ENCODE data around the gene MAP2K7. TPM values are rescaled to one million over a fixed set of nuclear protein-coding genes. Genes with fewer than 3 reads are reported as not detected.
"Not testable (repeated sequence)": the region's sequence is repeated elsewhere in the genome, so short reads cannot be mapped to it uniquely, and the experiment has no call there.

MAP2K7 gene
- total RNA-seq, 1 experiment from 2014 or later: 37.4 TPM

GRCh38 chr19:7953576-7953975 is 49.9 kb downstream of the MAP2K7 start:
- no peaks in the 10 kb centered on the region for H3K9me3 ChIP-seq
- Mint-ChIP-seq H3K36me3 (ENCODE audit: insufficient read depth, unreplicated experiment) (peaks cover 34% of the 10 kb centered on the region), H3K4me1 (ENCODE audit: low read depth, unreplicated experiment) (peaks cover 11% of the 10 kb centered on the region), H3K4me3 (ENCODE audit: unreplicated experiment) (peak overlapping the region; percentile 8), H3K27ac (ENCODE audit: unreplicated experiment) (peak overlapping the region; percentile 60), H3K9me3 (ENCODE audit: unreplicated experiment) (no peaks in the 10 kb centered on the region), H3K27me3 (ENCODE audit: insufficient read depth, unreplicated experiment) (no peaks in the 10 kb centered on the region)
- H3K36me3 ChIP-seq (ENCODE audit: control insufficient read depth, insufficient read depth, low read length): no peaks in the 10 kb centered on the region; the same call in 1 of the 2 replicates
- H3K4me1 ChIP-seq: no peaks in the 10 kb centered on the region; the same call in 1 of the 2 replicates
- no peaks in the 10 kb centered on the region for H3K27me3 ChIP-seq (replicated peaks; ENCODE audit: control insufficient read depth, insufficient read depth, low read length)
- intact Hi-C loops (cut with micrococcal nuclease; ENCODE audit: unreplicated experiment): no loop called here
- DNase-seq: no peak
- no TSS peak for BruUV-seq (replicated peaks)
- ChIA-PET CTCF (no interaction called here), POLR2A (no interaction called here)
- no peak for TF ChIP-seq CTCF (IDR thresholded peaks at IDR 0.05; ENCODE audit: insufficient read depth in 1 of 2, low read depth in 1 of 2, low read length in 1 of 2, severe bottlenecking in 1 of 2, unreplicated experiment in 1 of 2)
- H3K4me3 ChIP-seq (ENCODE audit: low read depth, low read length): no peak overlapping the region

- Histone ChIP-seq H3K9me3 (no peaks in the 10 kb centered on the region), H3K27me3 (replicated peaks; ENCODE audit: control insufficient read depth, insufficient read depth, low read length) (no peaks in the 10 kb centered on the region), H3K4me1 (no peaks in the 10 kb centered on the region; the same call in 1 of the 2 replicates), H3K36me3 (ENCODE audit: control insufficient read depth, insufficient read depth, low read length) (no peaks in the 10 kb centered on the region; the same call in none of the 2 replicates), H3K4me3 (ENCODE audit: low read depth, low read length) (no peak overlapping the region)
- BruUV-seq (replicated peaks): no TSS peak
- Mint-ChIP-seq H3K9me3 (ENCODE audit: unreplicated experiment) (no peaks in the 10 kb centered on the region), H3K36me3 (ENCODE audit: insufficient read depth, unreplicated experiment) (peaks cover 47% of the 10 kb centered on the region), H3K4me1 (ENCODE audit: low read depth, unreplicated experiment) (peaks cover 11% of the 10 kb centered on the region), H3K4me3 (ENCODE audit: unreplicated experiment) (no peak overlapping the region), H3K27me3 (ENCODE audit: insufficient read depth, unreplicated experiment) (no peaks in the 10 kb centered on the region), H3K27ac (ENCODE audit: unreplicated experiment) (no peak overlapping the region)
- no peak for DNase-seq
- CTCF ChIA-PET: interaction anchor here (0.6 kb wide), 1 partner anchor 296 kb away, joined by 9 read pairs; no protein-coding TSS in a partner anchor
- no peak for TF ChIP-seq CTCF (IDR thresholded peaks at IDR 0.05; ENCODE audit: insufficient read depth in 1 of 2, low read depth in 1 of 2, low read length in 1 of 2, severe bottlenecking in 1 of 2, unreplicated experiment in 1 of 2)
- intact Hi-C loops (cut with micrococcal nuclease; ENCODE audit: unreplicated experiment): no loop called here
- POLR2A ChIA-PET: no interaction called here
Observed at GRCh38 chr19:7955696-7956095, 52.0 kb downstream of the MAP2K7 start.

- Histone ChIP-seq H3K9me3 (no peaks in the 10 kb centered on the region), H3K27me3 (replicated peaks; ENCODE audit: control insufficient read depth, insufficient read depth, low read length) (no peaks in the 10 kb centered on the region), H3K36me3 (ENCODE audit: control insufficient read depth, insufficient read depth, low read length) (no peaks in the 10 kb centered on the region; the same call in none of the 2 replicates), H3K4me3 (ENCODE audit: low read depth, low read length) (no peak overlapping the region), H3K4me1 (0 out of 2 replicates have a peak, but pooled peaks cover 7% of the 10 kb centered on the region)
- H3K27ac Mint-ChIP-seq (ENCODE audit: unreplicated experiment): no peak overlapping the region
- CTCF ChIA-PET: no interaction called here
- peaks cover 8% of the 10 kb centered on the region for H3K4me1 Mint-ChIP-seq (ENCODE audit: low read depth, unreplicated experiment)
- H3K9me3 Mint-ChIP-seq (ENCODE audit: unreplicated experiment): no peaks in the 10 kb centered on the region
- no peaks in the 10 kb centered on the region for H3K27me3 Mint-ChIP-seq (ENCODE audit: insufficient read depth, unreplicated experiment)
- DNase-seq: no peak
- peaks cover 71% of the 10 kb centered on the region for H3K36me3 Mint-ChIP-seq (ENCODE audit: insufficient read depth, unreplicated experiment)
- TF ChIP-seq CTCF (IDR thresholded peaks at IDR 0.05; ENCODE audit: insufficient read depth in 1 of 2, low read depth in 1 of 2, low read length in 1 of 2, severe bottlenecking in 1 of 2, unreplicated experiment in 1 of 2): no peak
- POLR2A ChIA-PET: no interaction called here
- no TSS peak for BruUV-seq (replicated peaks)
- no peak overlapping the region for H3K4me3 Mint-ChIP-seq (ENCODE audit: unreplicated experiment)
- intact Hi-C loops (cut with micrococcal nuclease; ENCODE audit: unreplicated experiment): no loop called here
Observed at GRCh38 chr19:7959211-7959610, 55.5 kb downstream of the MAP2K7 start.

GRCh38 chr19:7961082-7961481 is 57.4 kb downstream of the MAP2K7 start:
- H3K9me3 ChIP-seq; DNase-seq; H3K36me3 ChIP-seq (ENCODE audit: control insufficient read depth, insufficient read depth, low read length); H3K4me1 Mint-ChIP-seq (ENCODE audit: low read depth, unreplicated experiment); H3K27me3 ChIP-seq (replicated peaks; ENCODE audit: control insufficient read depth, insufficient read depth, low read length); intact Hi-C loops (cut with micrococcal nuclease; ENCODE audit: unreplicated experiment); H3K4me3 Mint-ChIP-seq (ENCODE audit: unreplicated experiment); H3K4me3 ChIP-seq (ENCODE audit: low read depth, low read length); H3K4me1 ChIP-seq; BruUV-seq (replicated peaks); H3K9me3 Mint-ChIP-seq (ENCODE audit: unreplicated experiment); POLR2A ChIA-PET; H3K27me3 Mint-ChIP-seq (ENCODE audit: insufficient read depth, unreplicated experiment); H3K27ac Mint-ChIP-seq (ENCODE audit: unreplicated experiment): not testable (repeated sequence)
- peaks cover 79% of the 10 kb centered on the region for H3K36me3 Mint-ChIP-seq (ENCODE audit: insufficient read depth, unreplicated experiment)
- CTCF ChIA-PET: interaction anchor here (0.6 kb wide), 1 partner anchor 397 kb away, joined by 3 read pairs; no protein-coding TSS in a partner anchor
